ENCODE measurements around the gene OOSP4B.

GRCh38 chr11:59967677-59968394 lies 49.1 kb upstream of the OOSP4B start:
- TF ChIP-seq CTCF (IDR thresholded peaks at IDR 0.05) = no peak
- TF ChIP-seq POLR2A (IDR thresholded peaks at IDR 0.05) = no peak
- TF ChIP-seq POLR2AphosphoS5 (IDR thresholded peaks at IDR 0.05) = no peak
